Mesenchymal stem cell (in vitro differentiated cells and primary cell): ENCODE data around the gene VWA8.

Experiments used
- DNase-seq: peaks from one replicate; pipeline ENCODE4 v3.0.0-alpha.2; 2013
- H2AFZ ChIP-seq: one replicate; pipeline ENCODE4 v1.6.1; 2013; ENCODE audit warnings: low read depth, mild to moderate bottlenecking, control low read depth, inconsistent platforms, low read length, moderate library complexity
- H2AK5ac ChIP-seq: 2 replicates; pipeline ENCODE4 v1.6.1; 2013; ENCODE audit warnings: low read length, moderate library complexity, mild to moderate bottlenecking, inconsistent platforms; ENCODE audit not compliant: severe bottlenecking
- H2BK120ac ChIP-seq: one replicate; pipeline ENCODE4 v1.6.1; 2013; ENCODE audit warnings: low read depth, mild to moderate bottlenecking, inconsistent platforms, low read length, moderate library complexity
- H2BK12ac ChIP-seq, 2 experiments: one replicate each; pipeline ENCODE4 v1.6.1; 2013; ENCODE audit warnings: inconsistent platforms in 2 of 2, low read length in 2 of 2, mild to moderate bottlenecking in 2 of 2, moderate library complexity in 2 of 2, control low read depth in 1 of 2
- H2BK15ac ChIP-seq: one replicate; pipeline ENCODE4 v1.6.1; 2013; ENCODE audit warnings: mild to moderate bottlenecking, low read depth, inconsistent platforms; ENCODE audit not compliant: poor library complexity, severe bottlenecking
- H2BK5ac ChIP-seq: 2 replicates; pipeline ENCODE4 v1.6.1; 2013; ENCODE audit warnings: low read depth, mild to moderate bottlenecking, low read length, control low read depth, inconsistent platforms; ENCODE audit not compliant: poor library complexity, severe bottlenecking
- H3K14ac ChIP-seq, 2 experiments: one replicate each; pipeline ENCODE4 v1.6.1; 2013; ENCODE audit warnings: inconsistent platforms in 2 of 2, low read length in 2 of 2, control low read depth in 1 of 2, mild to moderate bottlenecking in 1 of 2, moderate library complexity in 1 of 2
- H3K18ac ChIP-seq, 2 experiments: one replicate each; pipeline ENCODE4 v1.6.1; 2013; ENCODE audit warnings: inconsistent platforms in 2 of 2, low read length in 2 of 2, control low read depth in 1 of 2, low read depth in 1 of 2, mild to moderate bottlenecking in 1 of 2
- H3K23ac ChIP-seq, 2 experiments: one replicate each; pipeline ENCODE4 v1.6.1; 2013; ENCODE audit warnings: inconsistent platforms in 2 of 2, low read length in 2 of 2, mild to moderate bottlenecking in 2 of 2, moderate library complexity in 2 of 2, control low read depth in 1 of 2
- H3K27ac ChIP-seq: 2 replicates; pipeline ENCODE4 v1.5.1; 2013; ENCODE audit warnings: mild to moderate bottlenecking, moderate library complexity, low read length, control low read depth, inconsistent platforms; ENCODE audit not compliant: poor library complexity, severe bottlenecking
- H3K27me3 ChIP-seq, 2 experiments: 2 replicates each; pipeline versions ENCODE4 v1.6.1 to v1.7.0; 2013; ENCODE audit warnings: low read length in 2 of 2, mild to moderate bottlenecking in 2 of 2, moderate library complexity in 2 of 2, control low read depth in 1 of 2, inconsistent platforms in 1 of 2; ENCODE audit not compliant: control insufficient read depth in 1 of 2, insufficient read depth in 1 of 2
- H3K36me3 ChIP-seq, 2 experiments: 2 replicates each; pipeline versions ENCODE4 v1.6.1 to v1.7.0; 2013; ENCODE audit warnings: low read length in 2 of 2, control low read depth in 1 of 2, inconsistent platforms in 1 of 2, low read depth in 1 of 2, mild to moderate bottlenecking in 1 of 2; ENCODE audit not compliant: insufficient read depth in 2 of 2, control insufficient read depth in 1 of 2
- H3K4ac ChIP-seq, 2 experiments: one replicate each; pipeline ENCODE4 v1.6.1; 2013; ENCODE audit warnings: inconsistent platforms in 2 of 2, low read length in 2 of 2, mild to moderate bottlenecking in 2 of 2, moderate library complexity in 2 of 2, control low read depth in 1 of 2, low read depth in 1 of 2
- H3K4me1 ChIP-seq: 2 replicates; pipeline ENCODE4 v1.6.1; 2013; ENCODE audit warnings: low read depth, low read length, control low read depth; ENCODE audit not compliant: control insufficient read depth, insufficient read depth
- H3K4me2 ChIP-seq: 2 replicates; pipeline ENCODE4 v1.6.1; 2013; ENCODE audit warnings: low read length, mild to moderate bottlenecking, inconsistent platforms; ENCODE audit not compliant: poor library complexity, severe bottlenecking
- H3K4me3 ChIP-seq, 2 experiments: 2 replicates each; pipeline versions ENCODE4 v1.5.1 to v1.7.0; 2013; ENCODE audit warnings: low read length in 2 of 2, mild to moderate bottlenecking in 2 of 2, control low read depth in 1 of 2, low read depth in 1 of 2; ENCODE audit not compliant: insufficient read depth in 1 of 2
- H3K79me1 ChIP-seq: replicated peaks from 2 replicates; pipeline ENCODE4 v1.6.1; 2013; ENCODE audit warnings: mild to moderate bottlenecking, control low read depth, low read length, inconsistent platforms; ENCODE audit not compliant: poor library complexity, severe bottlenecking
- H3K9ac ChIP-seq: 2 replicates; pipeline ENCODE4 v1.7.0; 2013; ENCODE audit warnings: mild to moderate bottlenecking, low read length, moderate library complexity
- H3K9me3 ChIP-seq: 2 replicates; pipeline ENCODE4 v1.7.0; 2013; ENCODE audit warnings: mild to moderate bottlenecking, low read length; ENCODE audit not compliant: control insufficient read depth
- H4K8ac ChIP-seq: one replicate; pipeline ENCODE4 v1.6.1; 2013; ENCODE audit warnings: inconsistent platforms, mild to moderate bottlenecking, low read length, moderate library complexity
- H4K91ac ChIP-seq: one replicate; pipeline ENCODE4 v1.6.1; 2013; ENCODE audit warnings: mild to moderate bottlenecking, low read length, inconsistent platforms
- WGBS: methylation state at CpG from one replicate; pipeline ENCODE4 v1.1.7; 2013; ENCODE audit warnings: mixed read lengths; 5-methylcytosine and 5-hydroxymethylcytosine counted together

The VWA8 gene

DNA sequence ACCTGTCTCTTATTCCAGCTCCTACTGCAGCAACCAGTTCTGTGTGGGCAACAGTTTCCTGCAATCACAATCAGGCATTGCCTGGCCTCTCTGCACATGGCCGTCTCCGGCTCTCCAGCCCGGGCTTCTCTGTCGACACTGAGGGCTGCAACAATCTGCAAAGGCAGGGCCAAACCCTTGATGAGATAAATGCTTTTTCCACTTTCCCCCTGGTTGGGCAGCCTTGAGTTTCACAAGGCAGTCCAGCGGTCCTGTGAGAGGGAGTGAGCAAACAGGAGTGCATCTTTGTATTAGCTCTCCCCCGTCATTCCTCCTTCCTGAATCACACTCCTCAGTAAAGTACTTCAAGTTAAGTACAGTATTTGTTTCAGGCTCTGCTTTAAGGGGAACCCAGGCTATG lies 40.7 kb upstream of the VWA8 start:
- Histone ChIP-seq H4K8ac (peak overlapping the region; percentile 56), H3K4me1 (peaks cover 3% of the 10 kb centered on the region), H4K91ac (no peak overlapping the region), H3K79me1 (no peaks in the 10 kb centered on the region), H2AK5ac (no peak overlapping the region), H3K4me3 (peak overlapping the region in 1 of 2 experiments; percentile 56), H2BK12ac (no peak overlapping the region), H2BK120ac (no peak overlapping the region), H3K23ac (no peak overlapping the region), H3K27ac (peak overlapping the region; percentile 8), H3K14ac (no peak overlapping the region), H3K18ac (no peak overlapping the region), H3K9me3 (no peaks in the 10 kb centered on the region), H3K4me2 (no peak overlapping the region), H2BK15ac (no peak overlapping the region), H2BK5ac (no peak overlapping the region), H3K36me3 (no peaks in the 10 kb centered on the region), H2AFZ (no peak overlapping the region), H3K4ac (no peak overlapping the region), H3K9ac (peak overlapping the region; percentile 53), H3K27me3 (peaks cover 0 to 8% of the 10 kb centered on the region in 2 experiments)
- 42% methylated on average over 5 of the region's 6 CpGs for WGBS
- DNase-seq: peak; percentile 80

- DNase-seq: peak; percentile 4
These were observed 39.9 kb upstream of the VWA8 start for GRCh38 chr13:42000846-42001245.

GRCh38 chr13:41997396-41997795 lies 36.5 kb upstream of the VWA8 start:
- H3K18ac ChIP-seq: no peak overlapping the region
- DNase-seq: no peak
- H3K4ac ChIP-seq: no peak overlapping the region
- no peak overlapping the region for H3K27ac ChIP-seq
- no peak overlapping the region for H3K9ac ChIP-seq
- no peak overlapping the region for H3K14ac ChIP-seq
- H2AK5ac ChIP-seq: no peak overlapping the region
- H2BK5ac ChIP-seq: no peak overlapping the region
- H2BK12ac ChIP-seq: no peak overlapping the region
- H3K4me2 ChIP-seq: no peak overlapping the region
- WGBS: no CpG with 5 or more reads among the region's 1 CpG
- H3K9me3 ChIP-seq: no peaks in the 10 kb centered on the region
- peaks cover 4 to 17% of the 10 kb centered on the region in 2 experiments for H3K27me3 ChIP-seq
- H2BK15ac ChIP-seq: no peak overlapping the region
- no peak overlapping the region for H2AFZ ChIP-seq
- no peak overlapping the region for H3K23ac ChIP-seq
- H3K4me3 ChIP-seq: no peak overlapping the region
- no peaks in the 10 kb centered on the region for H3K36me3 ChIP-seq
- H3K79me1 ChIP-seq: no peaks in the 10 kb centered on the region
- no peak overlapping the region for H4K8ac ChIP-seq
- no peak overlapping the region for H4K91ac ChIP-seq
- peaks cover 3% of the 10 kb centered on the region for H3K4me1 ChIP-seq
- H2BK120ac ChIP-seq: no peak overlapping the region

More at GRCh38 chr13:42000846-42001245, 39.9 kb upstream of the VWA8 start:
- Histone ChIP-seq H3K14ac (no peak overlapping the region), H4K8ac (no peak overlapping the region), H4K91ac (no peak overlapping the region), H3K4me2 (no peak overlapping the region), H3K18ac (no peak overlapping the region), H2AK5ac (no peak overlapping the region), H2BK5ac (no peak overlapping the region), H2BK12ac (no peak overlapping the region), H3K23ac (no peak overlapping the region), H3K9me3 (no peaks in the 10 kb centered on the region), H3K9ac (peak overlapping the region; percentile 53), H3K27ac (no peak overlapping the region), H2BK15ac (no peak overlapping the region), H3K4me1 (peaks cover 3% of the 10 kb centered on the region), H3K4ac (no peak overlapping the region), H3K4me3 (no peak overlapping the region), H3K36me3 (no peaks in the 10 kb centered on the region), H2AFZ (no peak overlapping the region), H3K27me3 (peaks cover 0 to 8% of the 10 kb centered on the region in 2 experiments), H3K79me1 (no peaks in the 10 kb centered on the region), H2BK120ac (no peak overlapping the region)
- WGBS: 25% methylated on average over 1 of the region's 2 CpGs

DNA sequence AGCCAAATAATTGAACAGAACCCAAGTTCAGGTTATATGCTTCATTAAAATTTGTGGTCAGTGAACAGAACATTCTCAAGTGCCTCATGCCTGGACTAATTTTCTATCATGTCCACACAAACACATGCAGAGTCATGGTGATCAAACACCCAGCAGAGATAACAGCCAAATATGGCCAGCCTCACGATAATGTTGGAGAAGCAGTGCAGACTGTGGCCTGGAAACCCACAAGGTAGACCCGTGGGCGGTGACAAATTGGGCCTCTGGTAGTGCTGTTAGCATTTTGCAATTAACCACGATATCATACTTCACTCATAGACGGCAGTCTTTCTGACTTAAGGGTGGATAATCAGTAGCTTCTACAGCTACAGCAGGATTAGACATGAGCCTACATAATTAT lies 35.0 kb upstream of the VWA8 start:
- H3K27ac ChIP-seq: no peak overlapping the region
- no peak overlapping the region for H2AFZ ChIP-seq
- WGBS: 64% methylated on average over 4 of the region's 5 CpGs
- no peak overlapping the region for H2AK5ac ChIP-seq
- no peaks in the 10 kb centered on the region for H3K9me3 ChIP-seq
- H2BK120ac ChIP-seq: no peak overlapping the region
- H3K4me1 ChIP-seq: no peaks in the 10 kb centered on the region
- H3K14ac ChIP-seq: no peak overlapping the region
- no peaks in the 10 kb centered on the region for H3K79me1 ChIP-seq
- no peak overlapping the region for H3K4ac ChIP-seq
- H3K4me3 ChIP-seq: no peak overlapping the region
- H3K9ac ChIP-seq: no peak overlapping the region
- no peak overlapping the region for H4K8ac ChIP-seq
- H3K18ac ChIP-seq: no peak overlapping the region
- DNase-seq: peak; percentile 27
- H3K27me3 ChIP-seq: peaks cover 4 to 17% of the 10 kb centered on the region in 2 experiments
- H3K36me3 ChIP-seq: no peaks in the 10 kb centered on the region
- H2BK12ac ChIP-seq: no peak overlapping the region
- no peak overlapping the region for H3K23ac ChIP-seq
- no peak overlapping the region for H4K91ac ChIP-seq
- no peak overlapping the region for H2BK15ac ChIP-seq
- no peak overlapping the region for H2BK5ac ChIP-seq
- no peak overlapping the region for H3K4me2 ChIP-seq
